ENCODE results near the gene ARHGAP15.

ARHGAP15 gene

GRCh38 chr2:143736904-143737303 lies 607.7 kb downstream of the ARHGAP15 start:
- no peak for DNase-seq

- DNase-seq: no peak
Observed at GRCh38 chr2:143740431-143740830, 611.2 kb downstream of the ARHGAP15 start.

- DNase-seq: no peak
Observed at GRCh38 chr2:143741205-143741604, 612.0 kb downstream of the ARHGAP15 start.

- no peak for DNase-seq
Observed at GRCh38 chr2:143742581-143742980, 613.4 kb downstream of the ARHGAP15 start.

GRCh38 chr2:143744114-143744513 lies 614.9 kb downstream of the ARHGAP15 start:
- no peak for DNase-seq

- DNase-seq: no peak
Observed at GRCh38 chr2:143745060-143745459, 615.8 kb downstream of the ARHGAP15 start.

- no peak for DNase-seq
Observed at GRCh38 chr2:143754742-143755141, 625.5 kb downstream of the ARHGAP15 start.

- DNase-seq: no peak
Observed at GRCh38 chr2:143758629-143759330, 629.6 kb downstream of the ARHGAP15 start.

GRCh38 chr2:143759455-143759854 lies 630.2 kb downstream of the ARHGAP15 start:
- no peak for DNase-seq

- no peak for DNase-seq
Observed at GRCh38 chr2:143762176-143762928, 633.1 kb downstream of the ARHGAP15 start.

- no peak for DNase-seq
Observed at GRCh38 chr2:143764261-143764660, 635.0 kb downstream of the ARHGAP15 start.

- no peak for DNase-seq
Observed at GRCh38 chr2:143764706-143765105, 635.5 kb downstream of the ARHGAP15 start.

- DNase-seq: no peak
Observed at GRCh38 chr2:143768991-143769390, 639.8 kb downstream of the ARHGAP15 start.

- no peak for DNase-seq
Observed at GRCh38 chr2:143771939-143772338, 642.7 kb downstream of the ARHGAP15 start.

- DNase-seq: no peak
Observed at GRCh38 chr2:143776526-143777297, 647.5 kb downstream of the ARHGAP15 start.

- DNase-seq: no peak
Observed at GRCh38 chr2:143779021-143779420, 649.8 kb downstream of the ARHGAP15 start.

- no peak for DNase-seq
Observed at GRCh38 chr2:143786026-143786765, 657.0 kb downstream of the ARHGAP15 start.

GRCh38 chr2:143787674-143788073 lies 658.5 kb downstream of the ARHGAP15 start:
- DNase-seq: no peak

GRCh38 chr2:143792602-143793001 lies 663.4 kb downstream of the ARHGAP15 start:
- no peak for DNase-seq

- DNase-seq: no peak
Observed at GRCh38 chr2:143793381-143793780, 664.2 kb downstream of the ARHGAP15 start.

GRCh38 chr2:143796051-143796450 lies 666.8 kb downstream of the ARHGAP15 start:
- DNase-seq: no peak

GRCh38 chr2:143801561-143801960 lies 672.3 kb downstream of the ARHGAP15 start:
- no peak for DNase-seq

- DNase-seq: no peak
Observed at GRCh38 chr2:143802242-143802641, 673.0 kb downstream of the ARHGAP15 start.

All from NCI-H510A treated with DMSO at 0.1 percent for 48 hours (cell line).